PC-9 (cell line): ENCODE data around the gene NCAM2. TPM values are rescaled to one million over a fixed set of nuclear protein-coding genes. Genes with fewer than 3 reads are reported as not detected.

Source experiments
- BruUV-seq: library from RNA; stranded (reverse); fragments of 400-500 nt; replicated peaks from 2 replicates; lab custom pipeline; 2021; lab: Mats Ljungman, UMichigan
- CTCF ChIA-PET: fragments of 300-600 bp; sonication (Branson Sonifier 250); formaldehyde crosslinking; loops from one replicate; lab custom pipeline; 2022; ENCODE audit warnings: antibody characterized with exemption; lab: Charles Lee
- POLR2A ChIA-PET: fragments of 300-600 bp; sonication (Branson Sonifier 250); formaldehyde crosslinking; loops from one replicate; lab custom pipeline; 2022; ENCODE audit warnings: antibody characterized with exemption; ENCODE audit not compliant: unreplicated experiment; lab: Charles Lee
- DNase-seq, 2 experiments: peaks; one replicate each; pipeline versions ENCODE4 v3.0.0 to v3.0.0-alpha.2; 2015 to 2022; ENCODE audit warnings: mixed read lengths in 1 of 2
- H2AFZ ChIP-seq: fragments of 200-600 bp; sonication (generic); 2 replicates; pipeline ENCODE4 v1.8.1; 2017; ENCODE audit warnings: antibody characterized with exemption
- H3F3A ChIP-seq: fragments of 200-600 bp; sonication (generic); 2 replicates; pipeline ENCODE4 v1.8.1; 2017; ENCODE audit warnings: antibody characterized with exemption, mild to moderate bottlenecking, low read depth; ENCODE audit not compliant: insufficient read depth
- H3K27ac ChIP-seq: fragments of 200-600 bp; sonication (generic); 2 replicates; pipeline ENCODE4 v1.6.1; 2016; ENCODE audit warnings: mixed run types
- H3K27me3 ChIP-seq: fragments of 200-600 bp; sonication (generic); 2 replicates; pipeline ENCODE4 v1.6.1; 2016; ENCODE audit warnings: low read depth, mixed run types; ENCODE audit not compliant: insufficient read depth
- H3K36me3 ChIP-seq: fragments of 200-600 bp; sonication (generic); 2 replicates; pipeline ENCODE4 v1.6.1; 2016; ENCODE audit warnings: low read depth, mixed run types
- H3K4me1 ChIP-seq: fragments of 200-600 bp; sonication (generic); replicated peaks from 2 replicates; pipeline ENCODE4 v1.6.1; 2016; ENCODE audit warnings: mixed run types; ENCODE audit not compliant: insufficient read depth
- H3K4me2 ChIP-seq: fragments of 200-600 bp; sonication (generic); 2 replicates; pipeline ENCODE4 v1.6.1; 2017; ENCODE audit warnings: mixed run types
- H3K4me3 ChIP-seq: fragments of 200-600 bp; sonication (generic); 2 replicates; pipeline ENCODE4 v1.6.1; 2016; ENCODE audit warnings: mixed run types
- H3K79me2 ChIP-seq: fragments of 200-600 bp; sonication (generic); 2 replicates; pipeline ENCODE4 v1.6.1; 2017; ENCODE audit warnings: low read depth, mixed run types
- H3K9me2 ChIP-seq: fragments of 200-600 bp; sonication (generic); 2 replicates; pipeline ENCODE4 v1.8.1; 2017; ENCODE audit warnings: mild to moderate bottlenecking; ENCODE audit not compliant: insufficient read depth
- H3K9me3 ChIP-seq: fragments of 200-600 bp; sonication (generic); 2 replicates; pipeline ENCODE4 v1.8.1; 2016; ENCODE audit warnings: low read depth; ENCODE audit not compliant: insufficient read depth
- H4K20me1 ChIP-seq: fragments of 200-600 bp; sonication (generic); 2 replicates; pipeline ENCODE4 v1.8.1; 2017; ENCODE audit not compliant: insufficient read depth
- EZH2 ChIP-seq: fragments of 200-600 bp; sonication (generic); IDR thresholded peaks from 2 replicates; pipeline ENCODE4 v1.8.0; 2017; ENCODE audit warnings: antibody characterized with exemption, low read depth
- intact Hi-C: fragments of 100-400 bp; cut with micrococcal nuclease; formaldehyde crosslinking; loops from one replicate; pipeline ENCODE4 v1.10.0; 2022; ENCODE audit not compliant: unreplicated experiment
- total RNA-seq: library from RNA; stranded (reverse); gene quantifications from 2 replicates; pipeline ENCODE4 v1.2.3, GENCODE V29; 2021
- TF ChIP-seq, protein P1 (sequence below): fragments of 200-600 bp; sonication (generic); conservative IDR thresholded peaks from 2 replicates; pipeline ENCODE4 v1.6.1; 2017; ENCODE audit warnings: mixed run types, antibody characterized with exemption, mild to moderate bottlenecking, moderate library complexity

The NCAM2 gene
- total RNA-seq, 1 experiment from 2014 or later: not detected

DNA sequence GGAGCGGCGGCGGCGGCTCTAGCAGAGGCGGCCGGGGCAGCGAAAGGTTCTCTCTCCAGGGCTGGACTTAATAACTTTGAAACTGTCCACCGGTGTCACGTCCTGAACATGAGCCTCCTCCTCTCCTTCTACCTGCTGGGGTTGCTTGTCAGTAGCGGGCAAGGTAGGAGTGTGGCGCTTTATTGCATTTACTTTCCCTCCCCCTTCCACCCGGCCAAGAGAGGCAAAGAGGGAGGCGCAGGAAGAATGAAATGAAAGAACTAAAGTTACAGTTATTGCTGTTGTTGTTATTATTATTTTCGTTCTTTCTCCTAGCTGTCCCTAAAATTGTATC, 214 bp downstream of the NCAM2 start:
- no peaks in the 10 kb centered on the region for H4K20me1 ChIP-seq
- DNase-seq: no peak
- no peak overlapping the region for H3K27ac ChIP-seq
- TF ChIP-seq, protein P1, sequence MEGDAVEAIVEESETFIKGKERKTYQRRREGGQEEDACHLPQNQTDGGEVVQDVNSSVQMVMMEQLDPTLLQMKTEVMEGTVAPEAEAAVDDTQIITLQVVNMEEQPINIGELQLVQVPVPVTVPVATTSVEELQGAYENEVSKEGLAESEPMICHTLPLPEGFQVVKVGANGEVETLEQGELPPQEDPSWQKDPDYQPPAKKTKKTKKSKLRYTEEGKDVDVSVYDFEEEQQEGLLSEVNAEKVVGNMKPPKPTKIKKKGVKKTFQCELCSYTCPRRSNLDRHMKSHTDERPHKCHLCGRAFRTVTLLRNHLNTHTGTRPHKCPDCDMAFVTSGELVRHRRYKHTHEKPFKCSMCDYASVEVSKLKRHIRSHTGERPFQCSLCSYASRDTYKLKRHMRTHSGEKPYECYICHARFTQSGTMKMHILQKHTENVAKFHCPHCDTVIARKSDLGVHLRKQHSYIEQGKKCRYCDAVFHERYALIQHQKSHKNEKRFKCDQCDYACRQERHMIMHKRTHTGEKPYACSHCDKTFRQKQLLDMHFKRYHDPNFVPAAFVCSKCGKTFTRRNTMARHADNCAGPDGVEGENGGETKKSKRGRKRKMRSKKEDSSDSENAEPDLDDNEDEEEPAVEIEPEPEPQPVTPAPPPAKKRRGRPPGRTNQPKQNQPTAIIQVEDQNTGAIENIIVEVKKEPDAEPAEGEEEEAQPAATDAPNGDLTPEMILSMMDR: no peak
- TF ChIP-seq EZH2: no peak
- H3K79me2 ChIP-seq: no peaks in the 10 kb centered on the region
- intact Hi-C loops: no loop called here
- H3K27me3 ChIP-seq: peaks cover 6% of the 10 kb centered on the region; the same call in 1 of the 2 replicates
- no peaks in the 10 kb centered on the region for H3F3A ChIP-seq
- BruUV-seq: no TSS peak
- ChIA-PET CTCF (no interaction called here), POLR2A (no interaction called here)
- H3K4me3 ChIP-seq: peak overlapping the region; percentile 38; the same call in 1 of the 2 replicates
- H3K9me3 ChIP-seq: no peaks in the 10 kb centered on the region
- H3K36me3 ChIP-seq: no peaks in the 10 kb centered on the region
- H3K4me1 ChIP-seq: no peaks in the 10 kb centered on the region
- H2AFZ ChIP-seq: peak overlapping the region; percentile 55; the same call in 1 of the 2 replicates
- peak overlapping the region; percentile 66 for H3K4me2 ChIP-seq
- H3K9me2 ChIP-seq: no peaks in the 10 kb centered on the region

DNA sequence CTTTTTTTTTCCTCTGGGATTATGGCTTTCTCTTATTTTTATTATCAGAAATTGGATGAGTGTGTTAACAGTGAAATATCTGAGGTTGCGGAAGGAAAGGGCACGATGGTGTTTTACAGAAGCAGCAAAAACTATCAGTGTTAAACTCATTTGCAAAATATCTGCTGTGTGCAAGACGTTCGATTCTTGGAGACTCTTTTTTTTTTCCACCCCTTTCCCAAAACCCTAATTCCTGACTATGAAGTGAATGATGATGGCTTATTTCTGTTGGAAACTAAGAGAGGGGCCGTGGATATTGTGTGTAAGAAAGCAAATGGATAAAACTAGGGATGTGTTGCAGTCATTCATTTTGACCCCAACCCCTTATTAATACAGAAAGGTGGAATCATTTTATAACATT, 677 bp downstream of the NCAM2 start:
- Histone ChIP-seq H3K27ac (no peak overlapping the region), H3K4me1 (no peaks in the 10 kb centered on the region), H3K4me3 (no peak overlapping the region; the same call in 1 of the 2 replicates), H3K9me2 (no peaks in the 10 kb centered on the region), H3K9me3 (no peaks in the 10 kb centered on the region), H4K20me1 (no peaks in the 10 kb centered on the region), H3K4me2 (peak overlapping the region; percentile 66; the same call in 1 of the 2 replicates), H3K79me2 (no peaks in the 10 kb centered on the region), H3K36me3 (no peaks in the 10 kb centered on the region), H2AFZ (no peak overlapping the region; the same call in 1 of the 2 replicates), H3K27me3 (peaks cover 6% of the 10 kb centered on the region; the same call in 1 of the 2 replicates), H3F3A (no peaks in the 10 kb centered on the region)
- no peak for DNase-seq
- POLR2A ChIA-PET: no interaction called here
- CTCF ChIA-PET: interaction anchor here (0.5 kb wide), 1 partner anchor 241 kb away, joined by 4 read pairs; no protein-coding TSS in a partner anchor
- intact Hi-C loops: loop anchor here (1.0 kb wide), 1 partner anchor 922 kb away; no protein-coding TSS in a partner anchor
- no peak for TF ChIP-seq EZH2
- TF ChIP-seq, protein P1: no peak
- no TSS peak for BruUV-seq

DNA sequence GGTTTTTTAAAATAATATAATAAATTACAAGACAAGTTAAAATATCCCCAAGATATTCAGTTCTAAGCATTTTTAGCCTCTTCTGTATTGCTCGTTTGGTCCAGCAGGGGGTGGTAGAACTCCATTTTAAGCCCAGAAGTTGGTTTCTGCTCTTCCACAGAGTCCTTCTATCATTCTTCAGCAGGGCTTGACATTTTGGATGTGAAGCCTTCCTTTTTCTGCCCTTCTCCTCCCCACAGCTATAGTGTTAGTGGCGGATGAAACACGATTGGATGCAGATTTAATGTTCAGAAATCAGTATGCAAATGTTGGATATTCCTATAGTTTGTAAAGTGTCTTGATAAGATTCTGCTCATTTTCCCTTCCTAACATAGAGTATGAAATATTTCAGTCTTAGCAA, 1.4 kb downstream of the NCAM2 start:
- Histone ChIP-seq H3K79me2 (no peaks in the 10 kb centered on the region), H3K4me1 (no peaks in the 10 kb centered on the region), H3K4me3 (no peak overlapping the region), H3K27ac (no peak overlapping the region), H3F3A (no peaks in the 10 kb centered on the region), H3K36me3 (no peaks in the 10 kb centered on the region), H3K9me2 (no peaks in the 10 kb centered on the region), H4K20me1 (no peaks in the 10 kb centered on the region), H3K27me3 (peaks cover 6% of the 10 kb centered on the region; the same call in 1 of the 2 replicates), H3K9me3 (no peaks in the 10 kb centered on the region), H3K4me2 (no peak overlapping the region), H2AFZ (no peak overlapping the region)
- DNase-seq: no peak
- POLR2A ChIA-PET: no interaction called here
- intact Hi-C loops: loop anchor here (1.0 to 10.0 kb wide), 2 partner anchors 922 to 1795 kb away; no protein-coding TSS in a partner anchor
- CTCF ChIA-PET: no interaction called here
- TF ChIP-seq EZH2: no peak
- TF ChIP-seq, protein P1: peak; percentile 70
- BruUV-seq: no TSS peak
